ENCODE data around the gene GBGT1.

DNA sequence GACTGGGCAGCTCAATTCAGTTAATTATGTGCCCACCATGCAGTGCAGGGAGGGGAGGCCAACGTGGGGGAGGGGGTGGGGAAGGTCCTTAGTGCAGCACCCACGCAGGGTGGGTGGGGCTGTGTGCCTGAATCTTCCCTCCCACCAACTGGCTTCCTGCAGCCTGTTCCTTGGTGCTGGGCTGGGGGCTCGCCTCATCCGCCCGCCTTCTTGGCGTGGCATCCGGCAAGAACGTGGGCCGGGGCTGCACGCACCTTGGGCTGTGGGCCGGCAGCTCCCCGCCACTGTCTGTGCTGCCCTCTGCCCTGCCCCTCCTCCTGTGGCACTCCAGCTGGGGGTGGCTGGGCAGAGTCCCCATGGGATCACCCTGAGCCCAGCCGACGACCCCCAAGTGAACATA lies 23.1 kb downstream of the GBGT1 start:
- no peak for TF ChIP-seq CBX5 (IDR thresholded peaks at IDR 0.05; ENCODE audit: borderline replicate concordance, low read depth)
- TF ChIP-seq, protein P1, sequence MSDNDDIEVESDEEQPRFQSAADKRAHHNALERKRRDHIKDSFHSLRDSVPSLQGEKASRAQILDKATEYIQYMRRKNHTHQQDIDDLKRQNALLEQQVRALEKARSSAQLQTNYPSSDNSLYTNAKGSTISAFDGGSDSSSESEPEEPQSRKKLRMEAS (CRISPR knock-in tag; IDR thresholded peaks at IDR 0.05): no peak
- no peak for TF ChIP-seq SMARCA4 (IDR thresholded peaks at IDR 0.05)
- TF ChIP-seq, protein P2, sequence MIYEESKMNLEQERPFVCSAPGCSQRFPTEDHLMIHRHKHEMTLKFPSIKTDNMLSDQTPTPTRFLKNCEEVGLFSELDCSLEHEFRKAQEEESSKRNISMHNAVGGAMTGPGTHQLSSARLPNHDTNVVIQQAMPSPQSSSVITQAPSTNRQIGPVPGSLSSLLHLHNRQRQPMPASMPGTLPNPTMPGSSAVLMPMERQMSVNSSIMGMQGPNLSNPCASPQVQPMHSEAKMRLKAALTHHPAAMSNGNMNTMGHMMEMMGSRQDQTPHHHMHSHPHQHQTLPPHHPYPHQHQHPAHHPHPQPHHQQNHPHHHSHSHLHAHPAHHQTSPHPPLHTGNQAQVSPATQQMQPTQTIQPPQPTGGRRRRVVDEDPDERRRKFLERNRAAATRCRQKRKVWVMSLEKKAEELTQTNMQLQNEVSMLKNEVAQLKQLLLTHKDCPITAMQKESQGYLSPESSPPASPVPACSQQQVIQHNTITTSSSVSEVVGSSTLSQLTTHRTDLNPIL (CRISPR knock-in tag; IDR thresholded peaks at IDR 0.05): no peak
- TF ChIP-seq MAFK (IDR thresholded peaks at IDR 0.05; ENCODE audit: low read length): no peak
- no peak for TF ChIP-seq GTF2A2 (tag; IDR thresholded peaks at IDR 0.05)
- TF ChIP-seq ZFP36 (IDR thresholded peaks at IDR 0.05; ENCODE audit: low read depth, low read length, partially characterized antibody): no peak
- TF ChIP-seq BRCA1 (IDR thresholded peaks at IDR 0.05): no peak
- no peak for TF ChIP-seq BRCA1 (CRISPR knock-in tag; IDR thresholded peaks at IDR 0.05)
- no peak for TF ChIP-seq POLR2AphosphoS5 (IDR thresholded peaks at IDR 0.05; ENCODE audit: control insufficient read depth, insufficient read depth, low read depth, low read length)
- TF ChIP-seq, protein P3, sequence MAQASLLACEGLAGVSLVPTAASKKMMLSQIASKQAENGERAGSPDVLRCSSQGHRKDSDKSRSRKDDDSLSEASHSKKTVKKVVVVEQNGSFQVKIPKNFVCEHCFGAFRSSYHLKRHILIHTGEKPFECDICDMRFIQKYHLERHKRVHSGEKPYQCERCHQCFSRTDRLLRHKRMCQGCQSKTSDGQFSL (CRISPR knock-in tag; IDR thresholded peaks at IDR 0.05): no peak
- TF ChIP-seq, protein P3 (tag; IDR thresholded peaks at IDR 0.05): no peak
- TF ChIP-seq HNRNPK (IDR thresholded peaks at IDR 0.05; ENCODE audit: low read depth, low read length, poor library complexity, severe bottlenecking): no peak
- TF ChIP-seq, protein P4, sequence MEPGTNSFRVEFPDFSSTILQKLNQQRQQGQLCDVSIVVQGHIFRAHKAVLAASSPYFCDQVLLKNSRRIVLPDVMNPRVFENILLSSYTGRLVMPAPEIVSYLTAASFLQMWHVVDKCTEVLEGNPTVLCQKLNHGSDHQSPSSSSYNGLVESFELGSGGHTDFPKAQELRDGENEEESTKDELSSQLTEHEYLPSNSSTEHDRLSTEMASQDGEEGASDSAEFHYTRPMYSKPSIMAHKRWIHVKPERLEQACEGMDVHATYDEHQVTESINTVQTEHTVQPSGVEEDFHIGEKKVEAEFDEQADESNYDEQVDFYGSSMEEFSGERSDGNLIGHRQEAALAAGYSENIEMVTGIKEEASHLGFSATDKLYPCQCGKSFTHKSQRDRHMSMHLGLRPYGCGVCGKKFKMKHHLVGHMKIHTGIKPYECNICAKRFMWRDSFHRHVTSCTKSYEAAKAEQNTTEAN (CRISPR knock-in tag; IDR thresholded peaks at IDR 0.05): no peak

Data from K562 (cell line).